Activated naive CD8-positive, alpha-beta T cell treated with anti-CD3 and anti-CD28 coated beads, Interleukin-2, amount 10 ng/mL, durations not matched to agents 7 days and 5 days (primary cell): Measurements from ENCODE around the gene ZSCAN4. TPM values are rescaled to one million over a fixed set of nuclear protein-coding genes. Genes with fewer than 3 reads are reported as not detected.

ENCODE experiments used
- ATAC-seq: fragments of 150-1000 bp; cut with Tn5 transposase; one replicate; pipeline ENCODE4 v1.10.0; 2021; ENCODE audit warnings: low read depth, moderate library complexity
- POLR2A ChIA-PET: fragments of 350-600 bp; sonication (Branson Sonifier 250); formaldehyde crosslinking; loops from one replicate; lab custom pipeline; 2021; ENCODE audit warnings: antibody characterized with exemption; lab: Charles Lee
- DNase-seq: peaks from one replicate; pipeline ENCODE4 v3.0.0; 2021
- H3K27ac Mint-ChIP-seq: one replicate; pipeline ENCODE4 v1.8.0; 2022; ENCODE audit warnings: mild to moderate bottlenecking, mixed read lengths
- H3K27me3 Mint-ChIP-seq: one replicate; pipeline ENCODE4 v1.8.0; 2022; ENCODE audit warnings: mild to moderate bottlenecking, moderate library complexity, mixed read lengths
- H3K36me3 Mint-ChIP-seq: one replicate; pipeline ENCODE4 v1.8.0; 2021; ENCODE audit warnings: mild to moderate bottlenecking, mixed read lengths
- H3K4me1 Mint-ChIP-seq: one replicate; pipeline ENCODE4 v1.8.0; 2021; ENCODE audit warnings: mixed read lengths
- H3K4me3 Mint-ChIP-seq: one replicate; pipeline ENCODE4 v1.8.0; 2022; ENCODE audit warnings: mild to moderate bottlenecking, moderate library complexity, mixed read lengths
- H3K9me3 Mint-ChIP-seq: one replicate; pipeline ENCODE4 v1.8.0; 2021; ENCODE audit warnings: mixed read lengths
- total RNA-seq, 2 experiments: library from RNA; stranded (reverse); gene quantifications; one replicate each; pipeline ENCODE4 v1.2.3, GENCODE V29; 2021

The ZSCAN4 gene, protein sequence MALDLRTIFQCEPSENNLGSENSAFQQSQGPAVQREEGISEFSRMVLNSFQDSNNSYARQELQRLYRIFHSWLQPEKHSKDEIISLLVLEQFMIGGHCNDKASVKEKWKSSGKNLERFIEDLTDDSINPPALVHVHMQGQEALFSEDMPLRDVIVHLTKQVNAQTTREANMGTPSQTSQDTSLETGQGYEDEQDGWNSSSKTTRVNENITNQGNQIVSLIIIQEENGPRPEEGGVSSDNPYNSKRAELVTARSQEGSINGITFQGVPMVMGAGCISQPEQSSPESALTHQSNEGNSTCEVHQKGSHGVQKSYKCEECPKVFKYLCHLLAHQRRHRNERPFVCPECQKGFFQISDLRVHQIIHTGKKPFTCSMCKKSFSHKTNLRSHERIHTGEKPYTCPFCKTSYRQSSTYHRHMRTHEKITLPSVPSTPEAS
- not detected for total RNA-seq

DNA sequence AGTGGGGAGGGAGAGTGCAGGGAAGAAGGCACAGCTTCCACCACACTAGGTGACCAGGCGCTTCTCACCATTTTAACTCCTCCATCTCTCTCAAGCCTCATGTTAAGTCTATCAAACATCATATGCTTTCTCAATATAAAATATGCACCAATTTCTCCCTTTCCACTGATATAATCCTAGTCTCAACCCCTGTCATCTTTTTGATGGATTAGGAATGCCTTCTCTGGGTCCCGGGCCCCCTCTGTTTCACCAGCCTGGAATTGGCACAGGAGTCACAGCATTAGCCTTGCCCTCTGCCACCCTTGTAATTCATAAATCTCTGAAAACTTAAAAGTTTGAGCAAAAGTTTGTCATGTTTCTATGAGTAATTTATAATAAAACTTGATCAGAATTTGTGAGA is at the start of gene ZSCAN4:
Gene ZSCAN4 (plus strand): TSS at position 301 of the 400 bp plus-strand sequence. CDS start 7,211 bp downstream, outside the sequence.
- H3K9me3 Mint-ChIP-seq: peaks cover 3% of the 10 kb centered on the region
- H3K27ac Mint-ChIP-seq: no peak within 1 kb of the TSS
- DNase-seq (no peak), ATAC-seq (no peak)
- peaks cover 2% of the 10 kb centered on the region for H3K4me1 Mint-ChIP-seq
- peaks cover 3% of the 10 kb centered on the region for H3K36me3 Mint-ChIP-seq
- POLR2A ChIA-PET: no interaction called here
- peaks cover 27% of the 10 kb centered on the region for H3K27me3 Mint-ChIP-seq
- H3K4me3 Mint-ChIP-seq: no peak within 1 kb of the TSS

DNA sequence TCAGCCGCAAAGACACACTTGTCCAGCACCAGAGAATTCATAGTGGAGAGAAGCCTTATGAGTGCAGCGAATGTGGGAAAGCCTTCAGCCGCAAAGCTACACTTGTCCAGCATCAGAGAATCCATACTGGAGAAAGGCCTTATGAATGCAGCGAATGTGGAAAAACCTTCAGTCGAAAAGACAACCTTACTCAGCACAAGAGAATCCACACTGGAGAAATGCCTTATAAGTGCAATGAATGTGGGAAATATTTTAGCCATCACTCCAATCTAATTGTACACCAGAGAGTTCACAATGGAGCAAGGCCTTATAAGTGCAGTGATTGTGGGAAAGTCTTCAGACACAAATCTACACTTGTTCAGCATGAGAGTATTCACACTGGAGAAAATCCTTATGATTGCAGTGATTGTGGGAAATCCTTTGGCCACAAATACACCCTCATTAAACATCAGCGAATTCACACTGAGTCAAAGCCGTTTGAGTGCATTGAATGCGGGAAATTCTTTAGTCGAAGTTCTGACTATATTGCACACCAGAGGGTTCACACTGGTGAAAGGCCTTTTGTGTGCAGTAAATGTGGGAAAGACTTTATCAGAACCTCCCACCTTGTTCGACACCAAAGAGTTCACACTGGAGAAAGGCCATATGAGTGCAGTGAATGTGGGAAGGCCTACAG is 47.9 kb upstream of the ZSCAN4 start:
- no peak for ATAC-seq
- Mint-ChIP-seq H3K4me3 (no peak overlapping the region), H3K27ac (no peak overlapping the region), H3K9me3 (peaks cover 51% of the 10 kb centered on the region), H3K36me3 (peaks cover 94% of the 10 kb centered on the region), H3K27me3 (no peaks in the 10 kb centered on the region), H3K4me1 (peaks cover 7% of the 10 kb centered on the region)
- no peak for DNase-seq
- POLR2A ChIA-PET: no interaction called here

DNA sequence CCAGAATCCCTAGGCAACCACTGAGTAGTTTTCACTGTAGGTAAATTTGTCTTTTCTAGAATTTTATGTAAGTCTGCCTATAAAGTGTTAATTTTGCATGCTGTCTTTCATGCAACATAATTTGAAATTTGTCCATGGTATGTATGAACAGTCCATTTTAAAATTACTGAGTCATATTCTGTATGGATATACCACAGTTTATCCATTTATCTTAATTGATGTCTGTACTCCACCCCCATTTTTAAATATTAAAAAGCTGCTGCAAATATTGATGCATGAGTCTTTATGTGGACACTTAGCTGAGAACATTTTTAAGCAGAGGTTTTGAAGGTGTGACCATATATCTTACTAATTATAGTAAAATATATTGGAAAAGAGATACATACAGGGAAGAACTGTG is 45.6 kb upstream of the ZSCAN4 start:
- POLR2A ChIA-PET: no interaction called here
- peaks cover 34% of the 10 kb centered on the region for H3K9me3 Mint-ChIP-seq
- no peaks in the 10 kb centered on the region for H3K4me1 Mint-ChIP-seq
- ATAC-seq (no peak), DNase-seq (no peak)
- no peaks in the 10 kb centered on the region for H3K27me3 Mint-ChIP-seq
- no peak overlapping the region for H3K27ac Mint-ChIP-seq
- no peak overlapping the region for H3K4me3 Mint-ChIP-seq
- peaks cover 78% of the 10 kb centered on the region for H3K36me3 Mint-ChIP-seq

DNA sequence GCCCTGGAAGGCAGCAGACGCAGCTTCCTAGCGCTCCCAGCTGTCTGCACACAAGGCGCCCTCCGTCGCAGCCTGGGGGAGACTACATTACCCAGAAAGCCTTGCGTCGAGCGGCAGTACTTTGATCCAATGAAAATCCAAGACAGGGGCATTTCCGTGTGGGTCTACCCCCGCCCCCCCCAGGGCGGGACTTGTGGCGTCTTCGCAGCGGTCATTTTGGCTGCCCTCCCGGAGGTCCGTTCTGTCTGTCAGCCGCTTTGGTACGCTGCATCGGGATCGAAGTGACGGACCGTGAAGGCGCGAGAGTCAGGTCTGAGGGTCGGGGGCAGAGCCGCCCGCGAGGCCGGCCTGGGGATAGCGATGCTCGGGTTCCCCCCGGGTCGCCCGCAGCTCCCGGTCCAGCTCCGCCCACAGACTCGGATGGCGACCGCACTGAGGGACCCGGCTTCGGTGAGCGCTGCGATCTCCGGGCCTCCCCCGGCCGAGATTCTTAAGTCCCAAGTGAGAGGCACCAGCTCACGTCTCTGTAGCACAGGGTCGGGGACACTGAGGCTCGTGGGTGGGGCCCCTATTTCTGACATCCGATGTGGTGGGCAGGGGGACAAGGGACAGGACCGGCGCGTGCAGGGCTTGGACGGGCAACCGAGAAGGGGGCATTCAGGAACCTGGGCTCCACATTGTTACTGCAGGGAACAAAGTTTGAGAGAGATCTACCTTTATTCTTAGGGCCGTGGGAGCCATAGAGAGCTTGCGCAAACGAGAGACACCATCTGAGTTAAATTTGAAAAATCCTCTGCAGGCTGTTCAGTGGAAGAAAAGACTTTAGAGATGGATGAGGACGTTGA is 35.5 kb upstream of the ZSCAN4 start, which contains the start of gene ZNF211:
Gene ZNF211 (plus strand): TSS at position 182 of the 845 bp plus-strand sequence. CDS start 179 bp downstream, at position 361.
- Mint-ChIP-seq H3K4me3 (peak within 1 kb of the TSS; percentile 96), H3K9me3 (peaks cover 25% of the 10 kb centered on the region), H3K36me3 (peaks cover 49% of the 10 kb centered on the region), H3K4me1 (peaks cover 19% of the 10 kb centered on the region), H3K27me3 (no peaks in the 10 kb centered on the region), H3K27ac (peak within 1 kb of the TSS; percentile 89)
- DNase-seq (peak; percentile 87), ATAC-seq (peak; percentile 98)
- POLR2A ChIA-PET: interaction anchor here (0.6 to 2.0 kb wide), 11 partner anchors 19 to 426 kb away, joined by 3 to 12 read pairs (median 4); partner anchors contain the start of genes ZNF134, ZNF135, ZNF416 and ZNF551

DNA sequence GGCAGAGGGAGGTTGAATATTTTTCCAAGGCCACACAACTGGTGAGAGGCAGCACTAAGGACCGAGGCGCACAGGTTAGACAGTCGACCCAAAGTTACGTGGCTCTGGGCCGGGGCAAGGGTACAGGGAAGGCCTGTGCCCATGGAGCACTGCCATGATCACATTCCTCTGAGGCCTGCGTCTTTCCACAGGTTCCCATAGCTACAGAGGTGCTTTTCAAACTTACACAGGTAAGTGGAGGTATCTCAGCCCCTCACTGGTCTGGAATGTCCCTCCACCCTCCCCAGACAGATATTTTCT is 35.0 kb upstream of the ZSCAN4 start:
- peak overlapping the region; percentile 89 for H3K27ac Mint-ChIP-seq
- DNase-seq: no peak
- H3K27me3 Mint-ChIP-seq: no peaks in the 10 kb centered on the region
- H3K4me1 Mint-ChIP-seq: peaks cover 19% of the 10 kb centered on the region
- H3K4me3 Mint-ChIP-seq: peak overlapping the region; percentile 96
- no peak for ATAC-seq
- H3K9me3 Mint-ChIP-seq: peaks cover 30% of the 10 kb centered on the region
- POLR2A ChIA-PET: interaction anchor here (1.3 to 2.0 kb wide), 7 partner anchors 20 to 134 kb away, joined by 3 to 12 read pairs (median 4); partner anchors contain the start of genes ZNF134, ZNF416, ZNF551 and ZNF773
- H3K36me3 Mint-ChIP-seq: peaks cover 53% of the 10 kb centered on the region

DNA sequence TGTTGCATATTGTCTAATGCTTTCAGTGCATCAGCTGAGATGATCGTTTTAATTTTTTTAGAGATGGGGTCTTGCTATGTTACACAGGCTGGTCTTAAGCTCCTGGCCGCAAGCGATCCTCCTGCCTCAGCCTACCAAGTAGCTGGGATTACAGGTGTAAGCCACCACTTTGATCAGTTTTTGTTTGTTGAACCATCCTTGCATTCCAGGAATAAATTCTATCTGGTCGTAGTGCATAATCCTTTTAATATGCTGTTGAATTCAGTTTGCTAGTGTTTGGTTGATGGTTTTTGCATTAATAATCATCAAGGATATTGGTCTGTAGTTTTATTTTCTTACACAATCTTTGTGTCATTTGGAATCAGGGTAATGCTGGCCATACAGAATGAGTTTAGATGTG is 31.4 kb upstream of the ZSCAN4 start:
- Mint-ChIP-seq H3K27me3 (no peaks in the 10 kb centered on the region), H3K4me1 (peaks cover 19% of the 10 kb centered on the region), H3K36me3 (peaks cover 76% of the 10 kb centered on the region), H3K4me3 (no peak overlapping the region), H3K9me3 (peaks cover 38% of the 10 kb centered on the region), H3K27ac (no peak overlapping the region)
- POLR2A ChIA-PET: no interaction called here
- ATAC-seq (no peak), DNase-seq (no peak)

DNA sequence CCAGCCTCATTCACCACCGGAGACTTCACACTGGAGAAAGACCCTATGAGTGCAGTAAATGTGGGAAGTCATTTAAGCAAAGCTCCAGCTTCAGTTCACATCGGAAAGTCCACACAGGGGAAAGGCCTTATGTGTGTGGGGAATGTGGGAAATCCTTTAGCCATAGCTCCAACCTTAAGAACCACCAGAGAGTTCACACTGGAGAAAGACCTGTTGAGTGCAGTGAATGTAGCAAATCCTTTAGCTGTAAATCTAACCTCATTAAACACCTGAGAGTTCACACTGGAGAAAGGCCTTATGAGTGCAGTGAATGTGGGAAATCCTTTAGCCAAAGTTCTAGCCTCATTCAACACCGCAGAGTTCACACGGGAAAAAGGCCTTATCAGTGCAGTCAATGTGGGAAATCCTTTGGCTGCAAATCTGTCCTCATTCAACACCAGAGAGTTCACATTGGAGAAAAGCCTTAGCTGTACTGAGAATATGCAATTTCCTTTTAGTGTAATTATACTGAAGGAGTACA is 27.0 kb upstream of the ZSCAN4 start:
- Mint-ChIP-seq H3K4me3 (no peak overlapping the region), H3K27ac (no peak overlapping the region), H3K36me3 (peaks cover 74% of the 10 kb centered on the region), H3K27me3 (no peaks in the 10 kb centered on the region), H3K9me3 (peaks cover 43% of the 10 kb centered on the region), H3K4me1 (no peaks in the 10 kb centered on the region)
- ATAC-seq (no peak), DNase-seq (no peak)
- POLR2A ChIA-PET: no interaction called here

DNA sequence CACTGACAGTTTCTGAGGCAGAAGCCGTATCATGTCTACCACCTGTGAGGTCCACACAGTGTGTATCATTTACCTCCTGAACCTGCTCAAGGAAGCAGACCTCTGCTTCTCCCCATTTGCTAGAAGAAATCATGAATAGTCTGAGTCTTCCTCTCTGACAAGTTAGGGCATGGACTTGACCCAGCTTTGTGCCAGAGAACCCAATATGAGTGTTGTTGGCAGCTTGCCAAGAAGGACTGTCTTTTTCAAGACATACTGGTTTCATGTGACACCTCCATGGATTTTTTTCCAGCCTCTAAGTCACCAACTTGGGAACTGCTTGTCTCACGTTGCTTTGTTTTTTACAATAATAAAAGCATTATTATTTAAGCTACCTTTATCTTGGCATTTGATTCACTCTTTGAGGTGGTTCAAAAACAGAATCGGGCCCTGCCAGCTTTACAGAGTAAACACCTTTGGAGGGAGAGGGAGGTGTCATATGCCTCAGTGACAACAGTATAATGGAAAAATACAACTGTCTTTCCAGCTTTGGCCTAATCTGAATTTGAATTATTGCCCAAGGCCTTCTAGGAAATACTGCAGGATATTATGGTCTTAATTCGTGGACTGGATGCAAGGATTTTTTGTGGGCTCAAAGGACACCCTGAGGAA is 26.2 kb upstream of the ZSCAN4 start:
- H3K36me3 Mint-ChIP-seq: peaks cover 66% of the 10 kb centered on the region
- ATAC-seq (no peak), DNase-seq (no peak)
- no peaks in the 10 kb centered on the region for H3K4me1 Mint-ChIP-seq
- H3K27me3 Mint-ChIP-seq: no peaks in the 10 kb centered on the region
- POLR2A ChIA-PET: no interaction called here
- H3K27ac Mint-ChIP-seq: no peak overlapping the region
- H3K9me3 Mint-ChIP-seq: peaks cover 39% of the 10 kb centered on the region
- H3K4me3 Mint-ChIP-seq: no peak overlapping the region

DNA sequence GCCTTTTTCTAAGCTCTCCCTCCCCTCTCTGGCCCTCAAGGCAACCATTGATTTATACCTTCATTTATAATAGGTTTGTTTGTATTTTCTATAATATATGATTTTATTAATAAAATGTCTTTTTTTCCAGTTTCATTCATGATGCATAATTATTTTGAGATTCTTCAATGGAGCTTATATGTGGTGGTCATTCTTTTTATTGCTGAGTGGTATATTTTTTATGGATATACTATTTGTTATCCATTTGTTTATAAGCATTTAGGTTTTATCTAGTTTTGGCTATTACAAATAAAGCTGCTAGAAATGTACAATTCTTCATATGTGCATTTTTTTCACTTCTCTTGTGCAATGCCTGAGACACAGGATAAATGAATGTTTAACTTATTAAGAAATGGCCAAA is 25.0 kb upstream of the ZSCAN4 start:
- no peaks in the 10 kb centered on the region for H3K27me3 Mint-ChIP-seq
- peaks cover 36% of the 10 kb centered on the region for H3K9me3 Mint-ChIP-seq
- POLR2A ChIA-PET: interaction anchor here (0.6 kb wide), 1 partner anchor 112 kb away, joined by 3 read pairs; no protein-coding TSS in a partner anchor
- H3K4me1 Mint-ChIP-seq: no peaks in the 10 kb centered on the region
- H3K4me3 Mint-ChIP-seq: no peak overlapping the region
- DNase-seq (no peak), ATAC-seq (no peak)
- H3K27ac Mint-ChIP-seq: no peak overlapping the region
- peaks cover 55% of the 10 kb centered on the region for H3K36me3 Mint-ChIP-seq

DNA sequence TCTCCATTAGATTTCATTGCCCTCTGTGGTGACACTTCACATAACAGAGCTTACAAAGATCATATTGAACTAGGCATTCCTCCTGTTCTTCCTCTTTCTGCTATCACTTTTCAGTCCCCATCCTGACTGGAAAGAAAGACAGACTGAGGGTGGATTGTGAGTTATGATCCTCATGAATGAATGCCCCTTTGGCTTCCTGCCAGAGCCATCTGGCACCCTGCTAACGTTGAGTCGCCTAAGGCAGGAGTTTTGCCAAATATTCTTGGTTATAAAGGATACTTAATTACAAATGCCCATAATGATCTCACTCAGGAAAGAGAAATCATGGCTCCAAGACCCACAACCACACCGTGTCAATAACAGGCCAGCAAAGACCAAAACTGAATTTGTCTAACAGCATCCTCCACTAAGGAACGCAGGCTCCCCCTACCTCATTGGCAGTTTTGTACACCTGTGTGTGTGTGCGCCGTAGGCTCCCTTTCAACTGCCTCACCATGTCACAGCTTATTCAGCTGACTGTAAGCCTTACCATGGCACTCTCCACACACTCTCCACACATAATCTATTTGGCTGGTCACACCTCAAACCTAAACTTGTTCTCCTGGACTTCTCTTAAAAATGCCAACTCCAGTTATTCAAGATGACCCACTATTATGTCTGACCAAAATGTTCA is 20.3 kb upstream of the ZSCAN4 start:
- ATAC-seq (no peak), DNase-seq (no peak)
- Mint-ChIP-seq H3K27me3 (no peaks in the 10 kb centered on the region), H3K27ac (no peak overlapping the region), H3K4me3 (no peak overlapping the region), H3K36me3 (peaks cover 17% of the 10 kb centered on the region), H3K9me3 (peaks cover 38% of the 10 kb centered on the region), H3K4me1 (peaks cover 7% of the 10 kb centered on the region)
- POLR2A ChIA-PET: no interaction called here

DNA sequence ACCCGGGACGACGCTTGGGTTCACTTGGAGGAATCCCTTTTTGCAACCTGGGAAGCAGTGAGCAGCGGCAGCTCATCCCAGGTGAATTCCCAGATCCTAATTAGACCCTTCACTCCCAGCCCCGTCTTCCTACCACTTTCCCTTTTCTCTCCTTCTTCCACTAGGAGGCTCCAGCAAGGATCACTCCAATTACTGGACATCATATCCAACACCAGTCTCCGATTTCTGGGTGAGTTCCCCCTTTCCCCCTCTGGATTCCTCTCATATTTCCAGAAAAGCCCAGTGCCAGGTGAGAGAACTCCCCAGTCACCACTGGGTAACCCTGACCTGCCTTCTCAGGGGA is 17.1 kb upstream of the ZSCAN4 start:
- DNase-seq: no peak
- peak overlapping the region; percentile 43 for H3K27ac Mint-ChIP-seq
- POLR2A ChIA-PET: no interaction called here
- peaks cover 11% of the 10 kb centered on the region for H3K4me1 Mint-ChIP-seq
- no peak overlapping the region for H3K4me3 Mint-ChIP-seq
- peaks cover 50% of the 10 kb centered on the region for H3K9me3 Mint-ChIP-seq
- peaks cover 4% of the 10 kb centered on the region for H3K27me3 Mint-ChIP-seq
- H3K36me3 Mint-ChIP-seq: peaks cover 12% of the 10 kb centered on the region
- no peak for ATAC-seq

DNA sequence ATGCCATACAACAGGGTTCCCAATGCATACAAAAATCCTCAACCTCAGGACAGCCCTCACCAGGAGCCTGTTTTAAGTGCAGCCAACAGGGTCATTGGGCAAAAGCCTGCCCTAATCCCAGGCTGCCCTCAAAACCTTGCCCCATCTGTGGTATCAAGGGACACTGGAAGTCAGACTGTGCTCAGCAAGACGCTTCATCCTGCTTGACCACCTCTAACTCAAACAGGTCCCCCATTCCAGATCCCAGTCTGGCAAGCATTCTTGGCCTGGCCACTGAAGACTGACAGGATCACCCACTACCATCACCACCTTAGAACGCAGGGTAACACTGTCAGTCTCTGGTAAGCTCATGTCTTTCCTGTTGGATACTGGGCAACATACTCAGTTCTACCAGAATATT is 15.0 kb upstream of the ZSCAN4 start:
- H3K4me3 Mint-ChIP-seq: no peak overlapping the region
- H3K27me3 Mint-ChIP-seq: peaks cover 4% of the 10 kb centered on the region
- peaks cover 11% of the 10 kb centered on the region for H3K4me1 Mint-ChIP-seq
- ATAC-seq (no peak), DNase-seq (no peak)
- no peak overlapping the region for H3K27ac Mint-ChIP-seq
- peaks cover 12% of the 10 kb centered on the region for H3K36me3 Mint-ChIP-seq
- peaks cover 49% of the 10 kb centered on the region for H3K9me3 Mint-ChIP-seq
- POLR2A ChIA-PET: no interaction called here
